Measurements from ENCODE around the gene RRAS. TPM values are rescaled to one million over a fixed set of nuclear protein-coding genes. Genes with fewer than 3 reads are reported as not detected.

The RRAS gene
- total RNA-seq, 4 donors from 2014 or later: 24.0 to 44.5 (median 28.8) TPM

DNA sequence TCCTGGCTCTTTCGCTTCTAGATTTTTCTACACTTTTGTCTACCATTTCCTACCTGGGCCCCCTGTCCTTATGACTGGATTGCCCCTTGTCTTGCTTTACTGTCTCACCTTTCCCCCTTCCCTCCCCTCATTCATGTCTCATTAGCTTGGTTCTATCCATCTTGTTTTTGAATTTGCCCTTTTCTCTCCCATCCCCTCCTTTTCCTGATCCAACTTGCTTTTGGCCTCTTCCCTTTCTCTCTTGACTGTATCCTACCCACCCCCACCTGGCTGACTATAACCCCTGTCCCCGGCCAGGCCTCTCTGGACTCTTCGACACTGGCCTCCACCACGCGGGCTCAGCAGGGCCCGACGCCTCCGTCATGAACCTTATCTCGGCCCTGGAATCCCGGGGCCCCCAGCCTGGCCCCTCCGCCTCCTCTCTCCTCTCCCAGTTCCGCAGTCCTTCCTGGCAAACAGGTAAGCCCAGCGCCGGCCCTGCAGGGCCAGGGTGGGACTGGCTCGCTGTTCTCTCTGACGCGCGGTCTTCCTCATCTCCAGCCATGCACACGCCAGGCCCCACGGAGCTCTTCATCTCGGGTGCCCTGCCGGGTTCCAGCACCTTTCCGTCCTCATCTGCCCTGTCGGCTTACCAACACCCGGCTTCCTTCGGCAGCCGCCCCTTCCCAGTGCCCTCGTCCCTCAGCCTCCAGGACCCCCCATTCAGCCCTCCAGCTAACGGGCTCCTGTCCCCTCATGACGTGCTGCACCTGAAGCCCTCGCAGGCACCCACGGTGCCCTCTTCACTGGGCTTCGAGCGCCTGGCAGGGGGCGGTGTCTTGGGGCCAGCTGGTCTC is 45.6 kb downstream of the RRAS start:
- WGBS, 2 donors: 94 to 95% methylated on average over 35 of the region's 35 CpGs
- H3K36me3 ChIP-seq: peaks cover 27 to 46% of the 10 kb centered on the region in 2 donors

DNA sequence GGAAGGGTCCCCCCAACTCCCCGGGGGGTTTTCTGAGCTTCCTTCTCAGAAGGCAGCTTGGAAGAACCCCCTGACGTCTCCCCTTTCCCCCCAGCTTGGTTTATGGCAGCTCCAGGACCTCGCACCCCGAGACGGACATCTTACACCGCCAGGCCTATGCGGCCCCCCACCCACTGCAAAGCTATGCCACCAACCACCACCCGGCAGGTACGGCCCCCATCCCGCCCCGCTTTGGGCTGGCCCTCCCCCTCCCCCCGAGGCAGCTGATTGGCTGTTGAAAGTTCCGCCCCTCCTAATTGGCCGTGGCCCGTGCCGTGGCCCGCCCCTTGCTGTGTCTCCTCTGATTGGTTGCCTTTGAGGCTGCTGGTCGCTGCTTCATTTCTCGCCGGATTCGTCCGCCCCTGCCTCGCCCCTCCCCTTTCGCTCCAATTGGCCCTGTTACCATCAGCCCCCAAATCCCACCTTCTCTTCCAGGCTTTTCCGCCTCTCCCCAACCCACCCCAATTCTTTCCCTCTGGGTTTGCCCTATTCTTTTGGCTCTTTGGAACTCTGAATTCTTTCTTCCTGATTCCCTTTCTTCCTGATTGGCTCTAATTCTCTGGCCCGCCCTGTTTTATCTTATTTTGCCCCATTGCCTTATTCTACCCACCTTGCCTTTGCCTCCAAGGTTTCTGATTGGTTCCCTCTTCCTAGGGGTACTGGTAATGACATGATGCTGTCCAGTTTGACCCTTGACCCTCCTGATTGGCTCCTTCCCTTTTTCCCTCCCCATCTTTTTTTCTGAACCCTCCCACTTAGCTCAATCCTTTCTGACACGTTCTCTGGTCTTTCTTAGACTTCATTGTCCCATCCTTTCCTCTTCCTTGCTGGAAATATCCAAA is 46.5 kb downstream of the RRAS start:
- intact Hi-C loops (cut with DNase I): no loop called here
- Histone ChIP-seq H3K4me1 (peaks cover 12 to 14% of the 10 kb centered on the region in 2 donors), H3K36me3 (peaks cover 23 to 37% of the 10 kb centered on the region in 2 donors), H3K27ac (peak overlapping the region; percentile 29 to 94 (median 61)), H3K9me3 (no peaks in the 10 kb centered on the region), H3K4me3 (replicated peaks in 1 of 3) (peak overlapping the region in 1 of 3 donors; percentile 75), H3K27me3 (no peaks in the 10 kb centered on the region)
- peak; percentile 94 for DNase-seq
- TF ChIP-seq, protein P1, sequence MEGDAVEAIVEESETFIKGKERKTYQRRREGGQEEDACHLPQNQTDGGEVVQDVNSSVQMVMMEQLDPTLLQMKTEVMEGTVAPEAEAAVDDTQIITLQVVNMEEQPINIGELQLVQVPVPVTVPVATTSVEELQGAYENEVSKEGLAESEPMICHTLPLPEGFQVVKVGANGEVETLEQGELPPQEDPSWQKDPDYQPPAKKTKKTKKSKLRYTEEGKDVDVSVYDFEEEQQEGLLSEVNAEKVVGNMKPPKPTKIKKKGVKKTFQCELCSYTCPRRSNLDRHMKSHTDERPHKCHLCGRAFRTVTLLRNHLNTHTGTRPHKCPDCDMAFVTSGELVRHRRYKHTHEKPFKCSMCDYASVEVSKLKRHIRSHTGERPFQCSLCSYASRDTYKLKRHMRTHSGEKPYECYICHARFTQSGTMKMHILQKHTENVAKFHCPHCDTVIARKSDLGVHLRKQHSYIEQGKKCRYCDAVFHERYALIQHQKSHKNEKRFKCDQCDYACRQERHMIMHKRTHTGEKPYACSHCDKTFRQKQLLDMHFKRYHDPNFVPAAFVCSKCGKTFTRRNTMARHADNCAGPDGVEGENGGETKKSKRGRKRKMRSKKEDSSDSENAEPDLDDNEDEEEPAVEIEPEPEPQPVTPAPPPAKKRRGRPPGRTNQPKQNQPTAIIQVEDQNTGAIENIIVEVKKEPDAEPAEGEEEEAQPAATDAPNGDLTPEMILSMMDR (IDR thresholded peaks at IDR 0.05): no peak
- TF ChIP-seq POLR2A (IDR thresholded peaks at IDR 0.05): no peak
- 14 to 15% methylated on average over 21 to 27 of the region's 27 CpGs for WGBS, 2 donors

More for the DNA sequence above, 45.6 kb downstream of the RRAS start:
- intact Hi-C loops (cut with DNase I): no loop called here
- no peak for DNase-seq
- peak overlapping the region in 1 of 3 donors; percentile 94 for H3K27ac ChIP-seq
- TF ChIP-seq, protein P1 (IDR thresholded peaks at IDR 0.05): no peak
- TF ChIP-seq POLR2A (IDR thresholded peaks at IDR 0.05): no peak
- no peaks in the 10 kb centered on the region for H3K27me3 ChIP-seq
- H3K4me1 ChIP-seq: peaks cover 12 to 14% of the 10 kb centered on the region in 2 donors
- H3K9me3 ChIP-seq: no peaks in the 10 kb centered on the region
- no peak overlapping the region for H3K4me3 ChIP-seq (replicated peaks in 1 of 3)

DNA sequence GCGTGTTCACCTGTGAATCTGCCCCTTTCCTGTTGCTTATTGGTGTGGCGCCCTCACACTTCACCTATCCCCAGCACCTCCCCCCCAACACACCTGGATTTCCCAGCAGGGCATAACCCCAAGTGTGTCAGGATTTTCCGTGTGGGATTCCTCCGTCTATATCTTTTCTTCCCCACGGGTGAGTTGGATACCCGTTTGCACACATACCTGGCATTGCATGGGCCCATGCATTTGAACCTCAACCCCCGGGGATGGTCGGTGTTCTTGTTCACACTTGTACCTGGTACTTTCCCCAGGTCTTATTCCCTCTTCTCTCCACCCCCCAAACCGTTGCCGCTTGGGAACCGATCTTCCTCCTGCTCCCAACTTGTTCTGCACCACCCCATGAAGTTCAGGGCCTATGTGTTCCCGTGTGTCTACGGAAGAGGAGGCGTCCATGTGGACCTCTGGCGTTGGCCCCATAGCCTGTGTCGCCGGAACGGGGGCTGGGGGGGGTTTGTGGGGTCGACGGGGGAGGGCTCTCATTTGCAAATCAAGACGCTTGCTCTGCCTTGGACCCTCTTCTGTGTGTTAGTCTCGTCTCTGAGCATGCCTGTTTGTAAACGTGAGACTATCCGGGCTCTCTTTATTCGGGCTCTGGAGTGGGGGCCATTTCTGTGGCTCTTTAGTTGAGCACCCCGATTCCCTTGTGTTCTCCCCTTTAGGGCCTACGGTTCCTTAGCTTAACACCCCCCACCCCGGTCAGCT is 47.3 kb downstream of the RRAS start:
- intact Hi-C loops (cut with DNase I): no loop called here
- Histone ChIP-seq H3K27me3 (no peaks in the 10 kb centered on the region), H3K27ac (peak overlapping the region in 2 of 3 donors; percentile 29 to 94), H3K4me1 (peaks cover 12 to 14% of the 10 kb centered on the region in 2 donors), H3K4me3 (replicated peaks in 1 of 3) (peak overlapping the region; percentile 74 to 86 (median 75)), H3K36me3 (peaks cover 21 to 34% of the 10 kb centered on the region in 2 donors), H3K9me3 (no peaks in the 10 kb centered on the region)
- TF ChIP-seq, protein P1 (IDR thresholded peaks at IDR 0.05): no peak
- WGBS, 2 donors: 7 to 11% methylated on average over 25 to 28 of the region's 28 CpGs
- no peak for DNase-seq

DNA sequence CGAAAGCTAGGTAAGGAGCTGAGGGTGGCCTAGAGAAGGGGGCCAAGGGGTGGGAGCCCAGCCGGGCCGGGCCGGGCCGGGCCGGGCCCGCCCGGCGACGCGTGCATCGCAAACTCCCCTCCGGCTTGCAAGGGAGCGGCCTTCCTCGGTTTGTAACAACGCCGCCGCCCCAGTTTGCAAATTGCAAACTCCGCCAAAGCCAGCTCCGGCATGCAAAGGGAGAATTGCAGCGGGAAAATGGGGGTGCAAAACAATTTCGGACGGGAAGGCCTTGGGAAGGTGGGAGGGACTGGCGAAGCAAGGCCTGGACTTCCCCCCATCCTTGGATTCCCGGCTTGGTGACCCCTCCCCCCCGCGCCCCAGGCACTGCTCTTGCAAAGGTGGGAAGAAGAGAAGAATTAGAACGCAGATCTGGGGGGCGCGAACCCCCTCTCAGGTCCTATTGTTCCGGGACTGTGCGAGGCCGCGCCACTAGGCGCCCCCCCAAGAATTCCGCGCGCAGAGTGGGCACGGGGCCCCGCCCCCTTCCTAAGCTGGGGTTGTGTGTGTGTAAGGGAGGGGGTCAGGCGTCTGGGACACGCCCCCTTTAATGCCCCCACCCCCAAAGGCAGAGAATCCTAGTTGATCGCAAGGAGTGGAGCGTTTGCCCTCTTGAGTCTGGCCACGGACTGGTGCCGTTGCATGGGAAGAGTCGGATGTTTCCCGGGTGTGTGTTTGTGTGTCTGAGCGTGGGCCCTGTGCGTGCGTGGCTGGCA is 48.0 kb downstream of the RRAS start:
- intact Hi-C loops (cut with DNase I): no loop called here
- DNase-seq: peak; percentile 49 to 54
- Histone ChIP-seq H3K4me3 (replicated peaks in 1 of 3) (peak overlapping the region; percentile 74 to 86 (median 75)), H3K27me3 (no peaks in the 10 kb centered on the region), H3K36me3 (peaks cover 13 to 27% of the 10 kb centered on the region in 2 donors), H3K27ac (peak overlapping the region; percentile 81 to 94 (median 91)), H3K4me1 (peaks cover 12 to 14% of the 10 kb centered on the region in 2 donors), H3K9me3 (no peaks in the 10 kb centered on the region)
- WGBS, 2 donors: 0 to 1% methylated on average over 23 to 39 of the region's 51 CpGs
- no peak for TF ChIP-seq POLR2A (IDR thresholded peaks at IDR 0.05)
- TF ChIP-seq, protein P1 (IDR thresholded peaks at IDR 0.05): no peak

All from thyroid gland (tissue), 4 donors.